ENCODE results near the gene MGAT5B.
"Not testable (repeated sequence)": the region's sequence is repeated elsewhere in the genome, so short reads cannot be mapped to it uniquely, and the experiment has no call there.

The MGAT5B gene

GRCh38 chr17:76953066-76953465, 84.9 kb downstream of the MGAT5B start:
- DNase-seq, result no peak

- no peak for DNase-seq
These were observed 85.7 kb downstream of the MGAT5B start for GRCh38 chr17:76953946-76954345.

DNA sequence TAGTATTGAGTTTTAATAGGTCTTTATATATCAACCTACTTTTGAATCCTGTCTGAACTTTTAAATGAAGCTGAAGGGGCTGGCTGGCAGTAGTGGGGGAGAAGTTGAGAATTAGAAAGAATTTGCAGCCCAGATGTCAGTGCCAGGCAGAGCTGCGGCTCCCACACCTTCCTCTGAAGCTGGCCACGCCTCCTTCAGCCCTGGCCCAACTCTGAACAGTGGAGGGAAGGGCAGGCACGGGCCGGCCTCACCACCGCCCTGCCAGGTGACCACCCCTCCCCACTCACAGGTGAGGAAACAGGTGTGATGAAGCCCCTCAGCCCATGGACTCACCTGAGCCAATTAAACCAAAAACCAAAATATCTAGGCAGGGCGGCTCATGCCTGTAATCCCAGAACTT, 87.0 kb downstream of the MGAT5B start:
- no peak for DNase-seq

- DNase-seq, result no peak
These were observed 88.8 kb downstream of the MGAT5B start for GRCh38 chr17:76956846-76957540.

DNA sequence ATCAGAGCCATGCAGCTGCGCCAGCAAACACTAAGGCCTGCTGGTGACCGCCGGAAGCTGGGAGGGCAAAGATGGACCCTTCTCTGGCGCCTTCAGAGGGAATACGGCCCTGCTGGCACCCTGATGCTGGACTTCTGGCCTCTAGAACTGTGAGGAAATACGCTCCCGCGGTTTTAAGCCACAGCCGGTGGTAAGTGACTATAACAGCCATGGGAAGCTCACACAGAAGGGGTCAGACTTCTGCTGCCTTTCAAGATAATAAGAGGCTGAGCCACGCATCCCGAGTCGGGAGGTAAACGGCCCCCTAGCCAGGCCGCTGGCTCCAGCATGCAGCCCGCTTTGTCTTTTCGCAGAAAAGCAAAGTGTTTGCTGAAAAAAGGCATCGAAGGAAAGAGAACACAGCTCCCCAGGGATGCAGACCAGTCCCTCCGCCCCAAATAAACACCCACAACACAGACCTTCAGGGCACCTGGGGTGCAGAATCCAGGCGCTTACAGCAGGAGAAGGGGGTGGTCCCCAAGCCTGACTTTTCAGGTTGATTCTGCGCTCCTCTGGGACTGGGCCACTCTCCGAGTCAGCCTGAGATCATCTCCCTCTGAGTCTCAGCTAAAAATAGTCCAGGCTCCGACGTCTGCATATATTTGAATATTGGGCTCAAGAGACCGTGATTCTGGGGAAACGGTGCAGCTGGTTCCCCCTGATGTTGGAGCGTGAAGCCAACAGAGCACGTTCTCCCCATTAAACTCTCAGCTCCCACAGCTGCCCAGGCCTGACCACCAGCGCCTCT, 89.7 kb downstream of the MGAT5B start:
- DNase-seq, result no peak

DNA sequence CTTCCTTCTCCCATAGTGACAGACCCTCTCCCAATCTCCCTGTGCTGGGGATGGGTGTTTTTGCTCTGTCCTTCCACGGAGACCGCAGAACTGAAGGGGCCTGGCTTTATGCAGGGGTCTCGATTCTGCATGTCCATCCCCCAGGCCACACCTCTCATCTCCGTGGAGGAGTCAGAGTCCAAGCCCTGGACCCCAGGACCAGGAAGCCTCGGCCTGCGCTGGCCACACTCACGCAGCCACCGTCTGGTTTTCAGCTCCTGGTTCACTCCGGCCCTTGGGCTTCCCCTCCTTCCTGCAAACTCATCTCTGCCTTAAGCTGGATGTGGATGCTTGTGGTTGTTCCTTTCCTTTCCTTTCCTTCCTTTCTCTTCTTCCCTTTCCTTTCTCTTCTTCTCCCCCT, 90.8 kb downstream of the MGAT5B start:
- DNase-seq, result no peak

- no peak for DNase-seq
These were observed 93.7 kb downstream of the MGAT5B start for GRCh38 chr17:76961869-76962268.

- DNase-seq, result no peak
These were observed 94.7 kb downstream of the MGAT5B start for GRCh38 chr17:76962858-76963257.

- no peak for DNase-seq
These were observed 97.8 kb downstream of the MGAT5B start for GRCh38 chr17:76966016-76966415.

GRCh38 chr17:76966486-76967181, 98.4 kb downstream of the MGAT5B start:
- no peak for DNase-seq

GRCh38 chr17:76967762-76968161, 99.6 kb downstream of the MGAT5B start:
- no peak for DNase-seq

DNA sequence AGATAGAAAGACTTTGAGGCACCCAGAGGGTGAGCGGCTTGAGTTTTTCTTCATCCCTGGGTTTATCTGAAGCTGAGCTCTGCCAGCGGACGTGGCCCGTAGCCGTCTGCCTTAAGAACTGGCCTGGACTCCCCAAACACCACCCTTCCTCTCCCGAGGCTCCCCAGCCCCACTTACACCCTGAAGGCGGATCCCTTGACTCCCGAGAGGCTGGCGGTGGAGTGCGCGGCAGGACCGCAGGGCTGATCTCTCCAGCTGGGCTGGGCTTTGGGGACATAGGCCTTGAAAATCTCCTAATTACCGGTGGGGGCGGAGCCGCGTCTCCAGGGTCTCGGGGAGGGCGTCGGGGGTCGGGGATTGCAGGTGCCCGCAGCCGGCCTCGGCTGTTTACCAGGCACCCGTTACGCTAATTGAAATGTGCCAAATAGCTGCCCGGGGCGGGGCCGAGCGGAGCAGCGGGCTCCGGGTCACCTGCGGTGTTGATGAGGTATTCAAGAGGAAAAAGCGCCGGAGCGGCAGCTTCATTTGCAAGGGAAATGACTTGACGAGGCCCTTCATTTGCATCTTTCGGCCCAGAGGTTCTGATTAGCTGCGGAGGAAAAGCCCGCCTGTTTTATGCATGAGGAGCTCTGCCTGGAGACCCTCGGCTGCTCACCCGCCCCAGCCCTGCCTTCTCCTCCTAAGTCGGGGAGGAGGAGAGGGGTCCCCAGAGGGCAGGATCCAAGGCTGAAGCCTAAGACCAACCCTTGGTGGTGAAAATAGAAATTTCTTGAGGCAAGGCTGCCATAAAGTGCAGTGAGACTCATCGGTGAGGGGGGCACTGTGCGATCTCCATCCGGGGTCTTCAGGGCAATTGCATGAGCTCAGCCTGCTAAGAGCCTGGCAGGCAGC, 100.7 kb downstream of the MGAT5B start:
- peak; percentile 29 for DNase-seq

DNA sequence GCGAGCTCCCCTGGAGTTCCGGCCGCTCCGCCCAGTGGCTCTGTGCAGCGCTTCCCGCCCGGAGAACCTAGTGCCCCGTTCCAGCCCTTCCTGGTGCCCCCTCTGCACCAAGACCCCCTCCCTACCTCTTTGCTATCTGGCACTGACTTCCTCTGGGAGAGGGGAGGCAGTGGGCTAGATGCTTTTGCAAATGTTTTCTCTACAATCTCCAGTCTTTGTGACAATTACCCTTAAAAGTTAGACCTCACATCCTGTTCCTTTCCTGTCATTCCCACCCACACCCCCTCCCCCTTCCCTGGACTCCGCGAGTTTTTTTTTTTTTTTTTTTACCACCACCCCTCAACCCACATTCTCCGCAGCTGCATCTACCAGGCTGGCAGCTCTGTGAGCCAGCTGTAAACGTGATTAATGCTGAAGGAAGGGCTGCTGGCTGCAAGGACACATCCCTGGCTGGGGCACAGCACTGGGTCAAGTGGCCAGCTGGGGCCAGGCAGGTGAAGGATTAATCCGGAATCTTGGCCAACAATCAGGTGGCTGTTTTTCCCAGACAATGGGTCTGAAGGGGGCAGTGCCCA, 101.5 kb downstream of the MGAT5B start:
- no peak for DNase-seq

GRCh38 chr17:76970228-76970627, 102.0 kb downstream of the MGAT5B start:
- not testable (repeated sequence) for DNase-seq

DNA sequence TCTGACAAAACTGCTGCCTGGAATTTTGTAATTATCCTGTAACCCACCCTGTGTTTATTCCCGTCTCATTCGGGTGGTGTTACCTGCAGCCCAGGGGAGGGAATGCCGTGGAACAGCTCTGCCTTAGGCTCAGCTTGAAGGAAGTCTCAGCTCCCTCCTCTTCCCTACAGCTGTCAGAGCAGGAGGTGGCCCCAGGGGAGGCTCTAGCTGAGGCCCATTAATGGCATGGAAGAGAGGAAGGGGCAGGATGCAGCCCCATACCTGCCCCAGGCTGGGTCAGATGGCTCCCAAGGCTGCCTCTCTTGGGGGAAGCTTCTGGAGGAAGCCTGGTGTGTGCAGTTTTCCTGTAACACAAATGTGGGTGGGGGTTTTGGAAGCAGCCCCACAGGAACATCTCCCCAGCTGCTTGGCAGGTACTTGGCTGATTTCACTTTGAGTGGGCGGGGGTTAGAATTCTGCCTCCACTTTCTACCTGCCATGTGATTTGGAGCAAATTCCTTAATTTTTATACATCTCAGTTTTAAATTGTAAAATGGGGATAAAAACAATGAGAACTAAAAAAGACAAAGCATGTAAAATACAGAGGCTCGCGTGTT, 103.9 kb downstream of the MGAT5B start:
- DNase-seq, result no peak

DNA sequence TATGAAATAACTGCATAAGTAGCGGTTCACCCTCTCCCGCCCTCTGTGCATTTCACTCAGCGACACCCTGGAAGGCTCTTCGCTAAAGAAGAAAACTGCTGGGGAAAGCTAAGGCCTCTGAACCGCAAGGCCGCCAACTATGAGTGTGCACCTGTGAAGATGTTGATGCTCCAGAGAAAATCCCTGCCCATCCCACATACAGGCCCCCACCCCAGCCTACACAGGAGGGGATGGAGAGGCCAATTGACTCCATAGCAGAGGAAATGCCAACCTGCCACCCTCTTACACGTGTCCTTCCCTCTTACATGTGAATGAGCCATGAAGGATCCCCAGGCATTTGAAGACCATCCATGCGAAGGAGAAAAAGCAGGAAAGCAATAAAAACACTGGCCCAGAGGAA, 104.8 kb downstream of the MGAT5B start:
- DNase-seq, result no peak

GRCh38 chr17:76974721-76975120, 106.5 kb downstream of the MGAT5B start:
- no peak for DNase-seq

- not testable (repeated sequence) for DNase-seq
These were observed 109.8 kb downstream of the MGAT5B start for GRCh38 chr17:76978050-76978449.

- DNase-seq, result no peak
These were observed 113.5 kb downstream of the MGAT5B start for GRCh38 chr17:76981545-76982295.

DNA sequence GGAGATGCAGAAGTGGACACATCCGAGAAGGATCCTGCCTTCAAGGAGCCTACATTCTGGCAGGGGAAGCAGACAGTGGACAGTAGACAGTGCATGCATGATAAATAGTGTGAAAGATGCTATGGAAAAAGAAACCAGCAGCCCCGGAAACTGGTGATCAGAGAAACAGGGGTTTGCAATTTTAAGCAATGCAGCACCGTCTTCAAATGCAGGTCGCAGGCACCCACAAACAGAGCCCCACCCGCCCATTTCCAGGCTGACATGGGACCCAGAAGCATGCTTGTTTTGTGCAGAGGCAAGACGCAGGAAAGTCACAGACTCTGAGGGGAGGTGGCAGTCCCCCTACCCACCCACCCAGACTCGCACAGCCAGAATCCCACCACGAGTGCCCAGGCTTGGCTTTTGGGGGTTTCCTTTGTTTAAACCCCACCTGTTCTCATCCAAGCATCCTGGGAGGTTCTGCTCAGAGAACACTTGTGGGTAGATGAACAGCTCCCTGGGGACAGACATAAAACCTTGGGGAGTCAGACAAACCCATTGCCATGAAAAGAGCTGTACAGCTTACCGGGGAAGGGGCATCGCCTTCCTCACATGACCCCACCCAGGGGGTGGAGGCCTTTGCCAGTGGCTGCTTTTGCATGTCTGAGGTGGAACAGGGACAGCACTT, 114.3 kb downstream of the MGAT5B start:
- DNase-seq, result no peak

Measured in activated CD4-positive, alpha-beta T cell treated with anti-CD3 and anti-CD28 coated beads, Interleukin-10, Interleukin-2, amounts not matched to agents 100 ng/mL and 50 ng/mL, durations not matched to agents 16 hours and 8 hours (primary cell).